PC-9 (cell line): ENCODE measurements around the gene PGP. TPM values are rescaled to one million over a fixed set of nuclear protein-coding genes. Genes with fewer than 3 reads are reported as not detected.

Experiments used
- BruUV-seq: library from RNA; stranded (reverse); fragments of 400-500 nt; replicated peaks from 2 replicates; lab custom pipeline; 2021; lab: Mats Ljungman, UMichigan
- CTCF ChIA-PET: fragments of 300-600 bp; sonication (Branson Sonifier 250); formaldehyde crosslinking; loops from one replicate; lab custom pipeline; 2022; ENCODE audit warnings: antibody characterized with exemption; lab: Charles Lee
- POLR2A ChIA-PET: fragments of 300-600 bp; sonication (Branson Sonifier 250); formaldehyde crosslinking; loops from one replicate; lab custom pipeline; 2022; ENCODE audit warnings: antibody characterized with exemption; ENCODE audit not compliant: unreplicated experiment; lab: Charles Lee
- DNase-seq, 2 experiments: peaks; one replicate each; pipeline versions ENCODE4 v3.0.0 to v3.0.0-alpha.2; 2015 to 2022; ENCODE audit warnings: mixed read lengths in 1 of 2
- H2AFZ ChIP-seq: fragments of 200-600 bp; sonication (generic); 2 replicates; pipeline ENCODE4 v1.8.1; 2017; ENCODE audit warnings: antibody characterized with exemption
- H3F3A ChIP-seq: fragments of 200-600 bp; sonication (generic); 2 replicates; pipeline ENCODE4 v1.8.1; 2017; ENCODE audit warnings: antibody characterized with exemption, mild to moderate bottlenecking, low read depth; ENCODE audit not compliant: insufficient read depth
- H3K27ac ChIP-seq: fragments of 200-600 bp; sonication (generic); 2 replicates; pipeline ENCODE4 v1.6.1; 2016; ENCODE audit warnings: mixed run types
- H3K27me3 ChIP-seq: fragments of 200-600 bp; sonication (generic); 2 replicates; pipeline ENCODE4 v1.6.1; 2016; ENCODE audit warnings: low read depth, mixed run types; ENCODE audit not compliant: insufficient read depth
- H3K36me3 ChIP-seq: fragments of 200-600 bp; sonication (generic); 2 replicates; pipeline ENCODE4 v1.6.1; 2016; ENCODE audit warnings: low read depth, mixed run types
- H3K4me1 ChIP-seq: fragments of 200-600 bp; sonication (generic); replicated peaks from 2 replicates; pipeline ENCODE4 v1.6.1; 2016; ENCODE audit warnings: mixed run types; ENCODE audit not compliant: insufficient read depth
- H3K4me2 ChIP-seq: fragments of 200-600 bp; sonication (generic); 2 replicates; pipeline ENCODE4 v1.6.1; 2017; ENCODE audit warnings: mixed run types
- H3K4me3 ChIP-seq: fragments of 200-600 bp; sonication (generic); 2 replicates; pipeline ENCODE4 v1.6.1; 2016; ENCODE audit warnings: mixed run types
- H3K79me2 ChIP-seq: fragments of 200-600 bp; sonication (generic); 2 replicates; pipeline ENCODE4 v1.6.1; 2017; ENCODE audit warnings: low read depth, mixed run types
- H3K9me2 ChIP-seq: fragments of 200-600 bp; sonication (generic); 2 replicates; pipeline ENCODE4 v1.8.1; 2017; ENCODE audit warnings: mild to moderate bottlenecking; ENCODE audit not compliant: insufficient read depth
- H3K9me3 ChIP-seq: fragments of 200-600 bp; sonication (generic); 2 replicates; pipeline ENCODE4 v1.8.1; 2016; ENCODE audit warnings: low read depth; ENCODE audit not compliant: insufficient read depth
- H4K20me1 ChIP-seq: fragments of 200-600 bp; sonication (generic); 2 replicates; pipeline ENCODE4 v1.8.1; 2017; ENCODE audit not compliant: insufficient read depth
- CTCF ChIP-seq: fragments of 200-600 bp; sonication (generic); conservative IDR thresholded peaks from 2 replicates; pipeline ENCODE4 v1.6.1; 2017; ENCODE audit warnings: mixed run types, antibody characterized with exemption, mild to moderate bottlenecking, moderate library complexity
- EZH2 ChIP-seq: fragments of 200-600 bp; sonication (generic); IDR thresholded peaks from 2 replicates; pipeline ENCODE4 v1.8.0; 2017; ENCODE audit warnings: antibody characterized with exemption, low read depth
- intact Hi-C: fragments of 100-400 bp; cut with micrococcal nuclease; formaldehyde crosslinking; loops from one replicate; pipeline ENCODE4 v1.10.0; 2022; ENCODE audit not compliant: unreplicated experiment
- total RNA-seq: library from RNA; stranded (reverse); gene quantifications from 2 replicates; pipeline ENCODE4 v1.2.3, GENCODE V29; 2021

PGP gene
- total RNA-seq, 1 experiment from 2014 or later, result 23.4 TPM

GRCh38 chr16:2198283-2198682 lies 16.4 kb downstream of the PGP start:
- no peaks in the 10 kb centered on the region for H3K36me3 ChIP-seq
- H3K4me3 ChIP-seq, result no peak overlapping the region
- H3K27ac ChIP-seq, result no peak overlapping the region
- POLR2A ChIA-PET, result no interaction called here
- H2AFZ ChIP-seq, result no peak overlapping the region
- no peak for DNase-seq
- H3K79me2 ChIP-seq, result no peaks in the 10 kb centered on the region
- H3K27me3 ChIP-seq, result peaks cover 35% of the 10 kb centered on the region
- intact Hi-C loops, result loop anchor here (5.0 kb wide), 1 partner anchor 304 kb away; no protein-coding TSS in a partner anchor
- H3K4me2 ChIP-seq, result no peak overlapping the region
- H4K20me1 ChIP-seq, result no peaks in the 10 kb centered on the region
- CTCF ChIA-PET, result no interaction called here
- no peaks in the 10 kb centered on the region for H3K9me2 ChIP-seq
- peaks cover 12% of the 10 kb centered on the region; the same call in 1 of the 2 replicates for H3F3A ChIP-seq
- no peaks in the 10 kb centered on the region for H3K9me3 ChIP-seq
- no peak for TF ChIP-seq CTCF
- no peak for TF ChIP-seq EZH2
- no peaks in the 10 kb centered on the region for H3K4me1 ChIP-seq
- BruUV-seq, result no TSS peak

GRCh38 chr16:2197765-2198164 lies 16.9 kb downstream of the PGP start:
- H3K79me2 ChIP-seq, result no peaks in the 10 kb centered on the region
- ChIA-PET CTCF (interaction anchor here (0.6 kb wide), 1 partner anchor 46 kb away, joined by 22 read pairs; no protein-coding TSS in a partner anchor), POLR2A (no interaction called here)
- H3K9me3 ChIP-seq, result no peaks in the 10 kb centered on the region
- H3K9me2 ChIP-seq, result no peaks in the 10 kb centered on the region
- H3K36me3 ChIP-seq, result no peaks in the 10 kb centered on the region
- H3K27me3 ChIP-seq, result peaks cover 35% of the 10 kb centered on the region
- no peak for TF ChIP-seq EZH2
- no peak for TF ChIP-seq CTCF
- no TSS peak for BruUV-seq
- peaks cover 12% of the 10 kb centered on the region; the same call in 1 of the 2 replicates for H3F3A ChIP-seq
- no peak overlapping the region for H3K4me3 ChIP-seq
- H2AFZ ChIP-seq, result no peak overlapping the region
- no peaks in the 10 kb centered on the region for H3K4me1 ChIP-seq
- no peak overlapping the region for H3K4me2 ChIP-seq
- intact Hi-C loops, result loop anchor here (5.0 kb wide), 1 partner anchor 305 kb away; no protein-coding TSS in a partner anchor
- no peaks in the 10 kb centered on the region for H4K20me1 ChIP-seq
- no peak overlapping the region for H3K27ac ChIP-seq
- no peak for DNase-seq

- intact Hi-C loops, result loop anchor here (5.0 kb wide), 1 partner anchor 305 kb away; no protein-coding TSS in a partner anchor
- Histone ChIP-seq H3K4me3 (no peak overlapping the region), H3F3A (peaks cover 12% of the 10 kb centered on the region; the same call in 1 of the 2 replicates), H3K36me3 (no peaks in the 10 kb centered on the region), H4K20me1 (no peaks in the 10 kb centered on the region), H3K79me2 (no peaks in the 10 kb centered on the region), H3K27me3 (peaks cover 35% of the 10 kb centered on the region), H2AFZ (no peak overlapping the region), H3K4me1 (no peaks in the 10 kb centered on the region), H3K27ac (no peak overlapping the region), H3K4me2 (no peak overlapping the region; the same call in 1 of the 2 replicates), H3K9me2 (no peaks in the 10 kb centered on the region), H3K9me3 (no peaks in the 10 kb centered on the region)
- ChIA-PET CTCF (no interaction called here), POLR2A (no interaction called here)
- no peak for DNase-seq
- BruUV-seq, result no TSS peak
- TF ChIP-seq CTCF (no peak), EZH2 (no peak)
Measured at GRCh38 chr16:2196981-2197511, 17.6 kb downstream of the PGP start.
